Testis (tissue), 3 donors: ENCODE results near the gene WDR27. TPM values are rescaled to one million over a fixed set of nuclear protein-coding genes. Genes with fewer than 3 reads are reported as not detected.

ENCODE experiments used
- DNase-seq: peaks from one replicate; pipeline ENCODE4 v3.0.0-alpha.2; 2019
- H3K27ac ChIP-seq, 2 donors: fragments of 200-600 bp; sonication (generic); one replicate each; pipeline ENCODE4 v1.5.1; 2019
- H3K27me3 ChIP-seq: fragments of 200-600 bp; sonication (generic); one replicate; pipeline ENCODE4 v1.5.1; 2019
- H3K36me3 ChIP-seq: fragments of 200-600 bp; sonication (generic); one replicate; pipeline ENCODE4 v1.5.1; 2017; ENCODE audit warnings: low read depth; ENCODE audit errors: missing control alignments
- H3K4me1 ChIP-seq: fragments of 200-600 bp; sonication (generic); one replicate; pipeline ENCODE4 v1.5.1; 2019
- H3K4me3 ChIP-seq, 2 donors: fragments of 200-600 bp; sonication (generic); one replicate each; pipeline ENCODE4 v1.5.1; 2017 to 2019
- H3K9me3 ChIP-seq: fragments of 200-600 bp; sonication (generic); one replicate; pipeline ENCODE4 v1.5.1; 2017
- POLR2A ChIP-seq: fragments of 450-650 bp; IDR thresholded peaks from one replicate; pipeline ENCODE4 v1.6.1; 2017; ENCODE audit warnings: antibody characterized with exemption, mild to moderate bottlenecking, moderate library complexity
- WGBS, 2 donors: methylation state at CpG; one replicate each; pipeline ENCODE4 v1.1.5; 2018; 5-methylcytosine and 5-hydroxymethylcytosine counted together
- intact Hi-C: fragments of 100-400 bp; cut with DNase I; formaldehyde crosslinking; loops from one replicate; pipeline ENCODE4 v1.15.1; 2023; ENCODE audit warnings: low total_unique reads
- polyA plus RNA-seq: library from polyadenylated mRNA; stranded (reverse); fragments of 350-450 nt; fragmentation: Illumina TruSeq; extraction: RNeasy Lipid Tissue Mini Kit (QIAGEN cat#74804); gene quantifications from one replicate; pipeline ENCODE4 v1.2.3, GENCODE V29; 2014; ENCODE audit warnings: low read depth, low replicate concordance; ENCODE audit not compliant: insufficient read depth
- total RNA-seq, 2 donors: library from RNA; depleted of rRNA; stranded (reverse); fragments of >200 nt; gene quantifications; one replicate each; pipeline ENCODE4 v1.2.3, GENCODE V29; 2016
- TF ChIP-seq, protein P1 (sequence below), 3 experiments: fragments of 450-650 bp in 2 of 3; fragments of 200-600 bp in 1 of 3; sonication (generic) in 1 of 3; IDR thresholded peaks; one replicate each; pipeline ENCODE4 v1.5.1; 2016 to 2019; ENCODE audit warnings: antibody characterized with exemption in 3 of 3, mild to moderate bottlenecking in 2 of 3, moderate library complexity in 1 of 3

WDR27 gene
- total and polyA plus RNA-seq, 3 donors from 2014 or later, result 32.8 to 101 (median 84.0) TPM

DNA sequence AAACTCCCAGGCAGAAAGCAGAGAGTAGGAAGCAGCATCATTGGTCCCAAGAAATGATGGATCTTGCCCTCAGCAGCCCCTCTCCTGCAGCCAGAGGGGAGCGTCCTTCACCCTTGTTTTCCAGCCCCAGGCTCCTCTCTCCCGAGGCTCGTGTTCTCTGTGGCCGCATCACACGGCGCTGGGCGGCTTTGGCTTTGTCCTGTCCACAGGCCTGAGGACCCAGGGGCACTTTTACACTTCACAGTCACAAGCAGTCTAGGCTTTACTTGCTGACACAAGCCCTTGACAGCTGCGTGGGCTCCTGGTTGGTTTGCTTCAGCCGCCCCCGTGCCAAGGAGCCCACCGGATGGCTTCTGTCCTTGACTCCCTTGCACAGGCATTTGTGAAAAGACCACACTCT lies 272.8 kb downstream of the WDR27 start:
- 61 to 62% methylated on average over 8 to 11 of the region's 11 CpGs for WGBS, 2 donors
- Histone ChIP-seq H3K9me3 (no peaks in the 10 kb centered on the region), H3K36me3 (no peaks in the 10 kb centered on the region), H3K4me1 (peaks cover 10% of the 10 kb centered on the region), H3K4me3 (no peak overlapping the region), H3K27me3 (no peaks in the 10 kb centered on the region), H3K27ac (peak overlapping the region in 1 of 2 donors; percentile 60)
- no peak for DNase-seq
- no peak for TF ChIP-seq POLR2A
- TF ChIP-seq, protein P1, sequence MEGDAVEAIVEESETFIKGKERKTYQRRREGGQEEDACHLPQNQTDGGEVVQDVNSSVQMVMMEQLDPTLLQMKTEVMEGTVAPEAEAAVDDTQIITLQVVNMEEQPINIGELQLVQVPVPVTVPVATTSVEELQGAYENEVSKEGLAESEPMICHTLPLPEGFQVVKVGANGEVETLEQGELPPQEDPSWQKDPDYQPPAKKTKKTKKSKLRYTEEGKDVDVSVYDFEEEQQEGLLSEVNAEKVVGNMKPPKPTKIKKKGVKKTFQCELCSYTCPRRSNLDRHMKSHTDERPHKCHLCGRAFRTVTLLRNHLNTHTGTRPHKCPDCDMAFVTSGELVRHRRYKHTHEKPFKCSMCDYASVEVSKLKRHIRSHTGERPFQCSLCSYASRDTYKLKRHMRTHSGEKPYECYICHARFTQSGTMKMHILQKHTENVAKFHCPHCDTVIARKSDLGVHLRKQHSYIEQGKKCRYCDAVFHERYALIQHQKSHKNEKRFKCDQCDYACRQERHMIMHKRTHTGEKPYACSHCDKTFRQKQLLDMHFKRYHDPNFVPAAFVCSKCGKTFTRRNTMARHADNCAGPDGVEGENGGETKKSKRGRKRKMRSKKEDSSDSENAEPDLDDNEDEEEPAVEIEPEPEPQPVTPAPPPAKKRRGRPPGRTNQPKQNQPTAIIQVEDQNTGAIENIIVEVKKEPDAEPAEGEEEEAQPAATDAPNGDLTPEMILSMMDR (IDR thresholded peaks at IDR 0.05), result no peak
- intact Hi-C loops, result no loop called here

DNA sequence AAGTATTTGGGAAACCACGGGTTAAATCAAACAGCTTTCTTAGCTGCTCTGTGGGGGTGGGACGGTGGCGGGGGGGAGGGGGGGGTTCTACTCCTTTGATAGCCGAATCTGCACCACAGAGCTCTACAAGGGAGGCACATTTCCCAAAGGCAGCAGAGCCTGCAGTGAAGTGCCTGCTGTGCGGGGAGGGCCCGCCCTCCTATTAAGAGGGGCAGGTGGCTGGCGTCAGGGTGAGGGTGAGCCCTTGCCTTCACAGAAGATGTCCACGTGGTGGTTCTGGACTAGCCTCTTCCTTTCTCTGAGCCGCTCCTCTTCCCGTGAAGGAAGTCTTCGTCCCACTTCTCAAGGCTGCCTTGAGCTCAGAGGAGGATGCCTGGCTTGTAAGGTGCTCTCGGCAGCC lies 273.3 kb downstream of the WDR27 start:
- intact Hi-C loops, result no loop called here
- TF ChIP-seq, protein P1 (IDR thresholded peaks at IDR 0.05), result no peak
- TF ChIP-seq POLR2A, result no peak
- peak overlapping the region in 1 of 2 donors; percentile 60 for H3K27ac ChIP-seq
- 15 to 23% methylated on average over 2 to 12 of the region's 12 CpGs for WGBS, 2 donors
- H3K27me3 ChIP-seq, result no peaks in the 10 kb centered on the region
- peaks cover 10% of the 10 kb centered on the region for H3K4me1 ChIP-seq
- no peak overlapping the region for H3K4me3 ChIP-seq
- H3K36me3 ChIP-seq, result no peaks in the 10 kb centered on the region
- no peaks in the 10 kb centered on the region for H3K9me3 ChIP-seq
- no peak for DNase-seq

- no peaks in the 10 kb centered on the region for H3K36me3 ChIP-seq
- intact Hi-C loops, result no loop called here
- no peaks in the 10 kb centered on the region for H3K9me3 ChIP-seq
- TF ChIP-seq, protein P1 (IDR thresholded peaks at IDR 0.05), result no peak
- TF ChIP-seq POLR2A, result no peak
- WGBS, 2 donors, result 11 to 15% methylated on average over 11 of the region's 11 CpGs
- DNase-seq, result no peak
- H3K4me1 ChIP-seq, result peaks cover 10% of the 10 kb centered on the region
- H3K4me3 ChIP-seq, result no peak overlapping the region
- H3K27ac ChIP-seq, result peak overlapping the region; percentile 60 to 65
- H3K27me3 ChIP-seq, result no peaks in the 10 kb centered on the region
These were observed 274.0 kb downstream of the WDR27 start for GRCh38 chr6:169427856-169428255.

- Histone ChIP-seq H3K27me3 (no peaks in the 10 kb centered on the region), H3K4me3 (no peak overlapping the region), H3K27ac (peak overlapping the region in 1 of 2 donors; percentile 60), H3K9me3 (no peaks in the 10 kb centered on the region), H3K36me3 (no peaks in the 10 kb centered on the region), H3K4me1 (peaks cover 10% of the 10 kb centered on the region)
- DNase-seq, result no peak
- intact Hi-C loops, result no loop called here
- TF ChIP-seq POLR2A, result no peak
- TF ChIP-seq, protein P1 (IDR thresholded peaks at IDR 0.05), result no peak
- 61 to 70% methylated on average over 8 to 10 of the region's 10 CpGs for WGBS, 2 donors
These were observed 275.2 kb downstream of the WDR27 start for GRCh38 chr6:169426611-169427010.

- intact Hi-C loops, result no loop called here
- peak overlapping the region in 1 of 2 donors; percentile 23 for H3K27ac ChIP-seq
- no peaks in the 10 kb centered on the region for H3K27me3 ChIP-seq
- H3K4me3 ChIP-seq, result no peak overlapping the region
- 73 to 76% methylated on average over 11 to 26 of the region's 31 CpGs for WGBS, 2 donors
- H3K9me3 ChIP-seq, result no peaks in the 10 kb centered on the region
- no peak for DNase-seq
- no peak for TF ChIP-seq POLR2A
- TF ChIP-seq, protein P1 (IDR thresholded peaks at IDR 0.05), result no peak
- no peaks in the 10 kb centered on the region for H3K36me3 ChIP-seq
- peaks cover 10% of the 10 kb centered on the region for H3K4me1 ChIP-seq
These were observed 276.0 kb downstream of the WDR27 start for GRCh38 chr6:169425628-169426370.
